Right ventricle myocardium inferior (tissue), 1 donor: ENCODE data around the gene SENP8. TPM values are rescaled to one million over a fixed set of nuclear protein-coding genes. Genes with fewer than 3 reads are reported as not detected.

Source experiments
- ATAC-seq: fragments of 200-7000 bp; cut with Tn5 transposase; one replicate; pipeline ENCODE4 v1.9.1; 2020; ENCODE audit warnings: mild to moderate bottlenecking, moderate library complexity
- DNase-seq: peaks from one replicate; pipeline ENCODE4 v3.0.0; 2021; ENCODE audit errors: missing footprints
- intact Hi-C: fragments of 100-400 bp; cut with DNase I; formaldehyde crosslinking; loops from one replicate; pipeline ENCODE4 v1.11.0; 2022
- total RNA-seq: library from RNA; stranded (reverse); fragmentation: NEBNext Ultra II Directional; extraction: Animal tissue kit (Norgen Biotek cat#: 25700); gene quantifications from one replicate; pipeline ENCODE4 v1.2.1, GENCODE V29; 2021
- donor health status: DM: no; HTN: yes; CAD: no; lungs with severe emphysema.

Gene SENP8
- total RNA-seq, 1 donor from 2014 or later, result 5.9 TPM

- intact Hi-C loops, result no loop called here
- no peak for ATAC-seq
- DNase-seq, result no peak
These were observed 12.1 kb upstream of the SENP8 start for GRCh38 chr15:72106068-72106467.

- intact Hi-C loops, result no loop called here
- no peak for DNase-seq
- no peak for ATAC-seq
These were observed 7.8 kb upstream of the SENP8 start for GRCh38 chr15:72110355-72110754.

- no peak for DNase-seq
- intact Hi-C loops, result no loop called here
- no peak for ATAC-seq
These were observed 6.1 kb upstream of the SENP8 start for GRCh38 chr15:72112116-72112515.

GRCh38 chr15:72112805-72113204 lies 5.4 kb upstream of the SENP8 start:
- intact Hi-C loops, result no loop called here
- DNase-seq (no peak), ATAC-seq (no peak)

- intact Hi-C loops, result no loop called here
- DNase-seq (no peak), ATAC-seq (no peak)
These were observed 4.7 kb upstream of the SENP8 start for GRCh38 chr15:72113347-72114031.

GRCh38 chr15:72116731-72117485 lies 1.3 kb upstream of the SENP8 start:
- DNase-seq, result no peak
- ATAC-seq, result peak; percentile 6
- intact Hi-C loops, result loop anchor here (5.0 kb wide), 1 partner anchor 40 kb away; no protein-coding TSS in a partner anchor

DNA sequence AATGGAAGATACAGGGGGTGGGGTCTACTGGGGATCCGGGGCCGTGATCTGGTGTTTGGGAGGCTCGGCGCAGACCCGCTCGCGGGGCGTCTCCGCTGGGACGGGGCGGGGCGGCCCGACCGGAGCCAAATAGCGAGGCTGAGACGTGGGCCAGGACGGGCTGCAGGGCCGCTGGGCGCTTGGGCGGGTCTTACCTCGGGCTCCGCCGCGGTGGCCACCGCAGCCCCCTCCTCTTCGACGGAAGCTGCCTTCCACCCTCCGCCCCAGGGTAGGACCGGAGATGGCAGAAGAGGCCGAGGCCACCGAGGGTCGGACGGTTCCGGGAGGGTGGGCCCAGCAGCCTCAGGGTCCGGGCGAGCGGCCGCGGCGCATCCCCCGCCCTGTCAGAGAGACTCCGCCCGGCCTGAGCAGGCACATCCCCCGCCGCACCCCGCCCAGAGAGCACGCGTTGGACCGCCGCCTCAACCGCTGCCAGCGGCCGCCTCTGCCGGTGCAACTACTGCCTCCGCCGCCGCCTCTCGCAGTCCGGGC lies 652 bp upstream of the SENP8 start:
- intact Hi-C loops, result loop anchor here (5.0 kb wide), 1 partner anchor 40 kb away; no protein-coding TSS in a partner anchor
- DNase-seq (peak; percentile 91), ATAC-seq (peak; percentile 86)

GRCh38 chr15:72124218-72124617 lies 6.0 kb downstream of the SENP8 start:
- intact Hi-C loops, result no loop called here
- DNase-seq, result no peak

DNA sequence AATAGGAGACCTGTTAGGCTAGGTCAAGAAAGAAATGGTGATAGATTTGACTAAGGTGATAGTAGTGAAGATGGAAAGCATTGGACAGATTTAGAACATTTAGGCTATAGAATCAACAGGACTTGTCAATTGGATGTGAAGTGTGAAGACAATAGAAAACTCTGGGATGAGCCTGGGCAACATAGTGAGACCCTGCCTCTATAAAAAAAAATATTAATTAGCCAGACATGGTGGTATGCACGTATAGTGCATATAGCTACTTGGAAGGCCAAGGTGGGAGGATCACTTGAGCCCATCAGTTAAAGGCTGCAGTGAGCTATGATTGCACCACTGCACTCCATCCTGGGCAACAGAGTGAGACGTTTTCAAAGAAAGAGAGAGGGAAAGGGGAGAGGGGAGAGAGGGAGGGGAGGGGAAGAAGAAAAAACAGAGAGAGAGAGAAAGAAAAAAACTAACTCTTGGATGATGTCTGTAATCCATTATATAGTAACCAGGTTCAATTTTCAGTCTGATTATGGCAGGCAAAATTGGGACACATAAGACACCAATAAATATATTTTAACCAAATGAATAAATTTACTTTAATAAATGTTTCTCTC lies 9.6 kb downstream of the SENP8 start:
- intact Hi-C loops, result no loop called here
- ATAC-seq (no peak), DNase-seq (no peak)

More at GRCh38 chr15:72124218-72124617, 6.0 kb downstream of the SENP8 start:
- ATAC-seq, result no peak

DNA sequence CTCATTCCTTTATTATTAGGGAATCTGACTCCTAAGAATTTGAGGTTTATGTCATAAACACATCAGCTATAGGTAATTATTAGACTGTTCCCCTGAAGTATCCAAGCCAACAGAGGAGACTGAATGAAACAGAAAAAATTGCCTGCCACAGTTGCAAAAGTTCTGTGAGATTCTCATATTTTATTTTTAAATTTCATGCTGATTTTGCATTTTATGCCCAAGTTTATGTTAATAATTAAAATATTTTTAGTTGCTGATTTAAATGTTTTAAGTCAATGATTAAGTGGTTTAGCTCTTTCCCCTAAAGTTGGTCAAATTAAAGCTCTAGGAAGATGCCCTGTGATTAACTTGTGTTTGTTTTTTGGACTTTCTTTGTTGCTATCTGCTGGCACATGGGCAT lies 10.2 kb downstream of the SENP8 start:
- DNase-seq (no peak), ATAC-seq (no peak)
- intact Hi-C loops, result no loop called here

- no peak for DNase-seq
- no peak for ATAC-seq
- intact Hi-C loops, result no loop called here
These were observed 12.1 kb downstream of the SENP8 start for GRCh38 chr15:72130272-72130671.

GRCh38 chr15:72131922-72132321 lies 13.7 kb downstream of the SENP8 start:
- ATAC-seq, result no peak
- intact Hi-C loops, result no loop called here
- DNase-seq, result no peak

DNA sequence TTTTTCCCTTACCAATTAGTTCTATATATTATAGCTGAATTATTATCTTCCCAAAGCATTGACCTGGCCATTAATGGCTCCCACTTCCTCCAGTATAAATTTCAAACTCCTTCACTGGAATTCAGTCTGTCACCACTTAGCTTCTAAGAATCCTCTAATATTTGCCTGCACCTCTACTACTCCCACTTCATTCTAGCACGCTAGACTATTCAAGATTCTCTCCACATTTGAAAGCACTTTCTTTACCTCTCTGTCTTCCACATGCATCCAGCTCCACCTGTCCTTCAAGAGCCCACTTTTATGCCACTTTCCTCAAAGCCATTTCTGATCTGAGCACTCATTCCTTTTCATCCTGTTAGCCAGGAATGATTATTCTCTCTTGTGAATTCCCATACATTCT lies 15.0 kb downstream of the SENP8 start:
- no peak for ATAC-seq
- DNase-seq, result no peak
- intact Hi-C loops, result no loop called here

DNA sequence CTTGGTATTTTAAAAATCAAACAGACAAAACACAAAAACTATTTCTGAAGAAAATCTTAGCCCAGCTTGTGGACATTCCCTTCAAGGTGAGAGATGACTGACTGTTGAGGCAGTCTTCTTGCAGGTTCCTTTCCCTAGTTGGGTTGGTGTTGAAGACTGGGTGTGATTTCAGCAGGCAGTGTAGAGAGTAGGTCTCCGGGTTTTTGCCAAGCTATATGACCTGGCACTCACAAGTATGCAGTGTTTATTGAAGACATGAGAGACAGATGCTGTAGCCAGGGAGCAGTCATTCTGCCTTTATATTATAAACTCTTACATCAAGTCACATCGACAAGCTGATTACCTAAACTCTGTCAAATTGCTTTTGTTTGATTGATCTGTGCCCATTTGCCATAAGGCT lies 17.5 kb downstream of the SENP8 start:
- no peak for DNase-seq
- ATAC-seq, result no peak
- intact Hi-C loops, result no loop called here

DNA sequence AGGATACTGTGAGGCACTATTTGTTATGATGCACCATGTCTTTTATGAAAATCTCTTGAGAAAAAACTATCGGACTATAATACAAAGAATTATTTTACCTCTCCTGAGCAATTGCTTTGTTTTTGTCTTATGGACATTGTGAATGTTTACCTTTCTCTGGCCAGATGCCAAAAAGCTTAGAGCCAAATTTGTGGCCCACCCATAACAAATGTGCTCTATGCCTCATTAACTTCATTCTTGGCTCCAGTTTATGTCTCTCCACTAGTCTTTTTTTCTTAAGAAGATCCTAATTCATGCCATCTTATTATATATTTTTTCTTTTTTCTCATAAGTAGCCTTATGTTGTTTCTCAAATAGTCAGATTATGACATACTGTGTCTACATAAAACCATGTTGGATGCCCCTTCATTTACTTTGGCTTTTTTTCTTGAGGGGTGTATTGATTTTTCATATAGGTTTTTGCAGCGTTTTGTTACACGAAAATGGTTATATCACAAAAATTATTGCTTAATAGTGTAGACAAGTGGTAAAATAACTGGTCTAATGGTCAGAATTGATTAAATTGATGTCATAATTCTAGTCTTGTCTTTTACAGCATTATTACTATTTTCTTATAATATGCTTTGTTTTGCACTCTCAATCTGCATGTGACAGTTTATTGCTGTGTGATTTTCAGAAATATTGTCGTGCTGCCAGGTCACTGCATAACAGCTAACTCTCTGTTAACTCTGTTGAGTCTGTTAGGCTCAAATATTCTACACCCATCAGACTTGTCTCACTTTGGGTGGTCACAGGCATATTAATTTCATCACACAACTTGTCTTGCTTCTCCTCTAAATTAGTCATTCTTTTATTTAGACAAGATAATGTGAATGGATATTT lies 18.2 kb downstream of the SENP8 start:
- intact Hi-C loops, result no loop called here
- ATAC-seq (no peak), DNase-seq (no peak)

- DNase-seq, result no peak
- ATAC-seq, result peak; percentile 82
- intact Hi-C loops, result no loop called here
These were observed 21.5 kb downstream of the SENP8 start for GRCh38 chr15:72139667-72140066.

DNA sequence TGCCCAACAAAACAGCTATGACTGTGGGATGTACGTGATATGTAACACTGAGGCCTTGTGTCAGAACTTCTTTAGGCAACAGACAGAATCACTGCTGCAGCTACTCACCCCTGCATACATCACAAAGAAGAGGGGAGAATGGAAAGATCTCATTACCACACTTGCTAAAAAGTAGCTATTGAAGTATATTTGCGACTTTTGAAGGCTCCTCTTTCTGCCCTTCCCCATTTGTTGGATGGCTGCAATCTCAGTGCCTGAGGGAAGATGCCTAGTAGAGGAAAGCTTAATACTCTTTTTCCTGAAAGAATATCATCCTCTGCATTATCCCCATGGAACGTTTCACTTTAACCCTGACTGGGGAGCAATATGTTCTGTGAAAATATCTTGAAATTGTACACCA lies 21.9 kb downstream of the SENP8 start:
- no peak for ATAC-seq
- DNase-seq, result no peak
- intact Hi-C loops, result no loop called here

DNA sequence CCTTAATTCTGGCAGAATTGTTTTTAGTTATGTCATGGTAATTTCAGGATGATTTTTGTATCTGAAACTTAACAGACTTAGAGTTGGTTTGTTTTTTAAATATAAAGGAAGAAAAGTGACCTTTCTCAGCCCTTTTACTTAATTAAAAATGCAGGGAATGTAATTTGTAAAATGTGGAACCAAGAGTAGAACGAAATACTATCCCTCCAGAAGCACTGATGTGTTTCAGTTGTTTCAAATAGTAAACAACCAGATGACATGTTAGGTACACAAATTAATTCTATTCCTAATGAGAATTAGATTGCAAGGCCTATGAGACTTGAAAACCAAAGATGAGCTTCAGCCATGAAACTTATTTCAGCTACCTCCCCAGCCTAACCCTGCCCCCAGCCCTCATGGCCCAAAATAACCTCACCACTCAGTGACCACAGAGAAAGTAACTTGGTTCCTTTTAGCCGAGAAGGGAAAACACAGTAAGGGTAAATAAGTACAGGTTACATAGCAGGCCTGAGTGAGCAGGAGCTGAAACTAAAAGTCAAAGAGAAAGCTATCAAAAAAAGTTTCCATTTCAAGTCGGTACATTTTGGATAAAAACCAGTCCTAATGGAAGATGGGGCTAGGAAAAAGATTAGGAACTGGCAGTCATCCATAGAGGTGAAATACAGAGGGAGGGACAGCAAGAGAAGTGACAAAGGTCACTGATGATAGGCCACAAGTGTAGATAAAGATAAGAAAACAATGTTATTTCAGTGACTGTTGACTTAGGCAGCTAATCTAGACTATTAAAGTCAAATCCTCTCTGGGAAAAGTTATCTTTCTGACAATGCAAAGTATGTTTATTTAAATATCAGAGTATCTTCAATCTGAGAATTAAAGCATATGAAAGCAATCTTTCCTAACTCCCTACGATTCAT lies 23.2 kb downstream of the SENP8 start:
- intact Hi-C loops, result no loop called here
- DNase-seq (no peak), ATAC-seq (peak; percentile 56)
